CD4-positive, alpha-beta memory T cell (primary cell): Measurements from ENCODE around the gene KCNC4. TPM values are rescaled to one million over a fixed set of nuclear protein-coding genes. Genes with fewer than 3 reads are reported as not detected.

Experiments used
- CTCF ChIA-PET: fragments of 350-600 bp; sonication (Branson Sonifier 250); formaldehyde crosslinking; loops from one replicate; lab custom pipeline; 2021; ENCODE audit warnings: inconsistent platforms; ENCODE audit not compliant: partially characterized antibody; lab: Charles Lee
- POLR2A ChIA-PET: fragments of 350-600 bp; sonication (Branson Sonifier 250); formaldehyde crosslinking; loops from one replicate; lab custom pipeline; 2021; ENCODE audit not compliant: partially characterized antibody; lab: Charles Lee
- DNase-seq, 5 donors: peaks; one replicate each; pipeline versions ENCODE4 v3.0.0 to v3.0.0-alpha.2; 2020 to 2022; ENCODE audit warnings: mixed read lengths in 1 of 5
- H3K27ac ChIP-seq: one replicate; pipeline ENCODE4 v1.7.0; 2013; ENCODE audit warnings: low read depth, low read length
- H3K27me3 ChIP-seq: 2 replicates; pipeline ENCODE4 v1.7.0; 2013; ENCODE audit warnings: mild to moderate bottlenecking, low read length, moderate library complexity; ENCODE audit not compliant: insufficient read depth
- H3K36me3 ChIP-seq: 2 replicates; pipeline ENCODE4 v1.7.0; 2013; ENCODE audit warnings: mild to moderate bottlenecking, low read length, moderate library complexity; ENCODE audit not compliant: insufficient read depth
- H3K4me1 ChIP-seq: 2 replicates; pipeline ENCODE4 v1.7.0; 2013; ENCODE audit warnings: mild to moderate bottlenecking, low read length, moderate library complexity; ENCODE audit not compliant: insufficient read depth
- H3K4me3 ChIP-seq, 2 donors: one replicate each; pipeline ENCODE4 v1.7.0; 2013; ENCODE audit warnings: low read length in 2 of 2, mild to moderate bottlenecking in 1 of 2
- H3K9me3 ChIP-seq, 2 donors: one replicate each; pipeline ENCODE4 v1.7.0; 2013; ENCODE audit warnings: low read length in 2 of 2, control low read depth in 1 of 2; ENCODE audit not compliant: control insufficient read depth in 1 of 2
- H3K27ac Mint-ChIP-seq, 7 donors: one replicate each; pipeline ENCODE4 v1.8.0; 2020 to 2021; ENCODE audit warnings: mixed read lengths in 7 of 7, mild to moderate bottlenecking in 6 of 7, inconsistent platforms in 3 of 7, moderate library complexity in 3 of 7
- H3K27me3 Mint-ChIP-seq, 2 donors: one replicate each; pipeline ENCODE4 v1.8.0; 2020 to 2021; ENCODE audit warnings: mixed read lengths in 2 of 2
- H3K36me3 Mint-ChIP-seq, 2 donors: one replicate each; pipeline ENCODE4 v1.8.0; 2020 to 2021; ENCODE audit warnings: mixed read lengths in 2 of 2, inconsistent platforms in 1 of 2, mild to moderate bottlenecking in 1 of 2
- H3K4me1 Mint-ChIP-seq, 4 donors: one replicate each; pipeline ENCODE4 v1.8.0; 2020 to 2021; ENCODE audit warnings: mixed read lengths in 4 of 4, mild to moderate bottlenecking in 1 of 4
- H3K4me3 Mint-ChIP-seq, 8 donors: one replicate each; pipeline ENCODE4 v1.8.0; 2020 to 2021; ENCODE audit warnings: mixed read lengths in 8 of 8, mild to moderate bottlenecking in 7 of 8, moderate library complexity in 6 of 8, inconsistent platforms in 3 of 8
- H3K9me3 Mint-ChIP-seq, 8 donors: one replicate each; pipeline ENCODE4 v1.8.0; 2020 to 2021; ENCODE audit warnings: mixed read lengths in 8 of 8, mild to moderate bottlenecking in 5 of 8, inconsistent platforms in 3 of 8, moderate library complexity in 1 of 8
- intact Hi-C: fragments of 100-400 bp; cut with micrococcal nuclease; formaldehyde crosslinking; loops from one replicate; pipeline ENCODE4 v1.15.1; 2023
- polyA plus RNA-seq, 2 donors: library from polyadenylated mRNA; unstranded; fragments of 300-500 nt; fragmentation: Illumina TruSeq; gene quantifications; one replicate each; pipeline ENCODE4 v1.2.3, GENCODE V29; 2021
- total RNA-seq, 2 experiments: library from RNA; stranded (reverse); gene quantifications; one replicate each; pipeline ENCODE4 v1.2.3, GENCODE V29; 2021

Gene KCNC4
- total RNA-seq, result 10 to 100 TPM; 11.9 to 13.4 TPM
- polyA plus RNA-seq, result 1 to 10 TPM; 2.3 to 3.0 TPM

- H3K27me3 ChIP-seq, result no peaks in the 10 kb centered on the region
- ChIA-PET POLR2A (interaction anchor here (0.7 to 7.2 kb wide), 9 partner anchors 103 to 754 kb away, joined by 3 to 169 read pairs (median 3); partner anchors contain the start of genes GNAI3, LAMTOR5, LRIF1 and RBM15), CTCF (interaction anchor here (0.8 to 13.7 kb wide), 12 partner anchors 14 to 571 kb away, joined by 3 to 724 read pairs (median 22); partner anchors contain the start of genes LAMTOR5 and RBM15)
- peak; percentile 91 to 95 (median 94) for DNase-seq
- H3K4me3 ChIP-seq, result peak within 1 kb of the TSS; percentile 36 to 68
- intact Hi-C loops, result loop anchor here (1.0 to 5.0 kb wide), 2 partner anchors 128 to 662 kb away; partner anchors contain the start of gene CD53
- Mint-ChIP-seq H3K36me3 (peaks cover 0 to 9% of the 10 kb centered on the region in 2 donors), H3K9me3 (peaks cover 0 to 2% (median 0%) of the 10 kb centered on the region in 8 donors), H3K4me3 (peak within 1 kb of the TSS; percentile 87 to 95 (median 89)), H3K27me3 (no peaks in the 10 kb centered on the region), H3K27ac (peak within 1 kb of the TSS; percentile 89 to 98 (median 97)), H3K4me1 (peaks cover 32 to 64% (median 45%) of the 10 kb centered on the region in 4 donors)
- H3K36me3 ChIP-seq, result no peaks in the 10 kb centered on the region
- peaks cover 44% of the 10 kb centered on the region for H3K4me1 ChIP-seq
- H3K9me3 ChIP-seq, result no peaks in the 10 kb centered on the region
- H3K27ac ChIP-seq, result peak within 1 kb of the TSS; percentile 81
These were observed at the start of gene KCNC4 for GRCh38 chr1:110209715-110210603. TSS of gene KCNC4 (plus strand) at chr1:110210314. CDS start at chr1:110211500, 1,186 bp downstream.

GRCh38 chr1:110160538-110161100, 49.5 kb upstream of the KCNC4 start:
- Histone ChIP-seq H3K27me3 (peaks cover 4% of the 10 kb centered on the region), H3K27ac (no peak overlapping the region), H3K9me3 (no peaks in the 10 kb centered on the region), H3K4me3 (no peak overlapping the region), H3K36me3 (no peaks in the 10 kb centered on the region), H3K4me1 (no peaks in the 10 kb centered on the region)
- H3K36me3 Mint-ChIP-seq, result peaks cover 0 to 6% of the 10 kb centered on the region in 2 donors
- H3K27me3 Mint-ChIP-seq, result peaks cover 28 to 34% of the 10 kb centered on the region in 2 donors
- no peak for DNase-seq
- H3K4me1 Mint-ChIP-seq, result no peaks in the 10 kb centered on the region
- H3K9me3 Mint-ChIP-seq, result peaks cover 2 to 9% (median 6%) of the 10 kb centered on the region in 8 donors
- ChIA-PET POLR2A (interaction anchor here (0.5 kb wide), 1 partner anchor 8 kb away, joined by 3 read pairs; no protein-coding TSS in a partner anchor), CTCF (no interaction called here)
- intact Hi-C loops, result no loop called here
- H3K4me3 Mint-ChIP-seq, result peak overlapping the region in 1 of 8 donors; percentile 27
- no peak overlapping the region for H3K27ac Mint-ChIP-seq

- ChIA-PET POLR2A (interaction anchor here (0.5 kb wide), 1 partner anchor 9 kb away, joined by 3 read pairs; no protein-coding TSS in a partner anchor), CTCF (no interaction called here)
- Histone ChIP-seq H3K4me3 (no peak overlapping the region), H3K4me1 (no peaks in the 10 kb centered on the region), H3K27ac (no peak overlapping the region), H3K27me3 (peaks cover 4% of the 10 kb centered on the region), H3K36me3 (no peaks in the 10 kb centered on the region), H3K9me3 (no peaks in the 10 kb centered on the region)
- Mint-ChIP-seq H3K4me3 (no peak overlapping the region), H3K27ac (no peak overlapping the region), H3K36me3 (peaks cover 0 to 6% of the 10 kb centered on the region in 2 donors), H3K4me1 (no peaks in the 10 kb centered on the region), H3K27me3 (peaks cover 27 to 33% of the 10 kb centered on the region in 2 donors), H3K9me3 (peaks cover 2 to 8% (median 6%) of the 10 kb centered on the region in 8 donors)
- intact Hi-C loops, result no loop called here
- no peak for DNase-seq
These were observed 48.9 kb upstream of the KCNC4 start for GRCh38 chr1:110161165-110161564.

GRCh38 chr1:110161849-110162248, 48.3 kb upstream of the KCNC4 start:
- Mint-ChIP-seq H3K36me3 (peaks cover 0 to 6% of the 10 kb centered on the region in 2 donors), H3K9me3 (peaks cover 2 to 8% (median 5%) of the 10 kb centered on the region in 8 donors), H3K4me1 (no peaks in the 10 kb centered on the region), H3K27ac (no peak overlapping the region), H3K27me3 (peaks cover 21 to 26% of the 10 kb centered on the region in 2 donors), H3K4me3 (no peak overlapping the region)
- Histone ChIP-seq H3K36me3 (no peaks in the 10 kb centered on the region), H3K4me3 (no peak overlapping the region), H3K27ac (no peak overlapping the region), H3K9me3 (no peaks in the 10 kb centered on the region), H3K4me1 (no peaks in the 10 kb centered on the region), H3K27me3 (peaks cover 2% of the 10 kb centered on the region)
- ChIA-PET POLR2A (no interaction called here), CTCF (interaction anchor here (1.5 kb wide), 1 partner anchor 35 kb away, joined by 3 read pairs; no protein-coding TSS in a partner anchor)
- no peak for DNase-seq
- intact Hi-C loops, result no loop called here

- Histone ChIP-seq H3K4me1 (no peaks in the 10 kb centered on the region), H3K27me3 (no peaks in the 10 kb centered on the region), H3K36me3 (no peaks in the 10 kb centered on the region), H3K4me3 (no peak overlapping the region), H3K9me3 (no peaks in the 10 kb centered on the region), H3K27ac (no peak overlapping the region)
- ChIA-PET POLR2A (no interaction called here), CTCF (no interaction called here)
- peaks cover 0 to 7% (median 2%) of the 10 kb centered on the region in 8 donors for H3K9me3 Mint-ChIP-seq
- peaks cover 0 to 3% of the 10 kb centered on the region in 2 donors for H3K36me3 Mint-ChIP-seq
- no peaks in the 10 kb centered on the region for H3K4me1 Mint-ChIP-seq
- no peak overlapping the region for H3K27ac Mint-ChIP-seq
- no peak for DNase-seq
- intact Hi-C loops, result no loop called here
- peaks cover 15 to 20% of the 10 kb centered on the region in 2 donors for H3K27me3 Mint-ChIP-seq
- no peak overlapping the region for H3K4me3 Mint-ChIP-seq
These were observed 46.5 kb upstream of the KCNC4 start for GRCh38 chr1:110163591-110163990.

GRCh38 chr1:110164725-110165350, 45.3 kb upstream of the KCNC4 start:
- Mint-ChIP-seq H3K27me3 (peaks cover 9 to 11% of the 10 kb centered on the region in 2 donors), H3K36me3 (peaks cover 0 to 3% of the 10 kb centered on the region in 2 donors), H3K9me3 (peaks cover 0 to 7% (median 2%) of the 10 kb centered on the region in 8 donors), H3K4me1 (no peaks in the 10 kb centered on the region), H3K27ac (no peak overlapping the region), H3K4me3 (no peak overlapping the region)
- Histone ChIP-seq H3K27ac (no peak overlapping the region), H3K27me3 (no peaks in the 10 kb centered on the region), H3K9me3 (no peaks in the 10 kb centered on the region), H3K36me3 (no peaks in the 10 kb centered on the region), H3K4me3 (no peak overlapping the region), H3K4me1 (no peaks in the 10 kb centered on the region)
- POLR2A ChIA-PET, result no interaction called here
- CTCF ChIA-PET, result no interaction called here
- intact Hi-C loops, result no loop called here
- DNase-seq, result no peak
